Subcutaneous abdominal adipose tissue (tissue), 5 donors: ENCODE measurements around the gene RMND1.

ENCODE experiments used
- H3K27ac ChIP-seq: one replicate; pipeline ENCODE4 v1.7.0; 2013; ENCODE audit warnings: low read depth, mild to moderate bottlenecking, inconsistent platforms, low read length, moderate library complexity
- H3K27me3 ChIP-seq, 5 donors: one replicate each; pipeline ENCODE4 v1.7.0; 2013; ENCODE audit warnings: low read length in 5 of 5, inconsistent platforms in 1 of 5; ENCODE audit not compliant: control insufficient read depth in 5 of 5, insufficient read depth in 4 of 5
- H3K36me3 ChIP-seq, 5 donors: one replicate each; pipeline ENCODE4 v1.7.0; 2013; ENCODE audit warnings: low read length in 5 of 5; ENCODE audit not compliant: control insufficient read depth in 5 of 5, insufficient read depth in 5 of 5
- H3K4me1 ChIP-seq, 5 donors: one replicate each; pipeline ENCODE4 v1.7.0; 2013; ENCODE audit warnings: low read length in 5 of 5, mild to moderate bottlenecking in 3 of 5, moderate library complexity in 1 of 5; ENCODE audit not compliant: control insufficient read depth in 5 of 5, insufficient read depth in 5 of 5
- H3K4me3 ChIP-seq, 5 donors: one replicate each; pipeline ENCODE4 v1.7.0; 2013; ENCODE audit warnings: low read length in 5 of 5, low read depth in 1 of 5
- H3K9ac ChIP-seq, 5 donors: one replicate each; pipeline ENCODE4 v1.7.0; 2013; ENCODE audit warnings: low read length in 5 of 5, mild to moderate bottlenecking in 4 of 5, moderate library complexity in 3 of 5
- H3K9me3 ChIP-seq, 5 donors: one replicate each; pipeline ENCODE4 v1.7.0; 2013; ENCODE audit warnings: low read length in 5 of 5; ENCODE audit not compliant: control insufficient read depth in 5 of 5
- donor health status: healthy.
- donor health status: healthy.
- donor health status: healthy.
- donor health status: healthy.
- donor health status: healthy.

The RMND1 gene

DNA sequence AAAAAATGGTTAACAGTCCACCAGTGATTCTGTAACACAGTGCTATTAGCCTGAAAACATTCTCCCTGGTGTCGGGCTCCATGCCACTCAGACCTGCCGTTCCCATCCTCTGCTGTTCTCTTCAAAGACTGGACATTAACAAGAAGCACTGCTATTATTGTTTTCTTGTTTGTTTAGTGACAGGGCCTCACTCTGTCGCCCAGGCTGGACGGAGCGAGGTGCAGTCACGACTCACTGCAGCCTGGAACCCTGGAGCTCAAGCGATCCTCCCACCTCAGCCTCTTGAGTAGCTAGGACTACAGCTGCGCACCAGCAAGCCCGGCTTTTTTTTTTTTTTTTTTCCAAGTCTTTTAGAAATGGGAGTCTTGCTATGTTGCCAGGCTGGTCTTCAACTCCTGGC is 9.6 kb downstream of the RMND1 start:
- Histone ChIP-seq H3K9ac (no peak overlapping the region), H3K9me3 (no peaks in the 10 kb centered on the region), H3K27ac (no peak overlapping the region), H3K4me1 (peaks cover 4 to 29% (median 21%) of the 10 kb centered on the region in 5 donors), H3K27me3 (no peaks in the 10 kb centered on the region), H3K4me3 (no peak overlapping the region), H3K36me3 (peaks cover 0 to 6% (median 2%) of the 10 kb centered on the region in 5 donors)

DNA sequence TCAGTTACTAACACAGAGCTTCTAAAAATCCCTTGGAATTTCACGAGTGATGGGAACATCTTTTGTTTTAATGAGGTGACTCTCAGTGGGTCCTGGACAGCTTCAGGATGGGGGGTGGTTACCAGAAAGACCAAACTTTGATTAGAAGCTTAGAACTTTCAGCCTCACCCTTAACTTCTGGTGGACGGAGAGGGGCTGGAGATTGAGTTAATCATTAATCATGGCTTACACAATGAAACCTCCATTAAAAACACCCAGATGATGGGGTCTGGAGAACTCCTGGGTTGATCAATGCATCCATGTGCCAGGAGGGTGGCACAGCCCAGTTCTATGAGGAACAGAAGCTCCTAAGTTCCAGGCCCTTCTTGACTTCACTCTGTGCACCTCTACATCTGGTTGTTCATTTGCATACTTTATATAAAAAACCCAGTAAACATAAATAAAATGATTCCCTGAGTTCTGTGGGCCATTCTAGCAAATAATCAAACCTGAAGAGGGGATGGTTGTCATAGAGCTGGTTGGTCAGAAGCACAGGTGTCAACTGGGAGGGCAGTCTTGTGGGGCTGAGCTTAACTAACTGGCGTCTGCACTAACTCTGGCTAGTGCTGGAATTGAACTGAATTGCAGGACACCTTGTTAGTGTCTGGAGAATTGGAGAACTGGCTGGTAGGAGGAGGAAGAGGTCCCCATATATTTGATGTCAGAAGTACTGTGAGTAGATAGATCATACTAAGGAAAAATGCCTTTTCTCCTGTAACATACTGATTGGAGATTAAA is 10.3 kb downstream of the RMND1 start:
- Histone ChIP-seq H3K4me1 (peaks cover 4 to 31% (median 26%) of the 10 kb centered on the region in 5 donors), H3K36me3 (peaks cover 0 to 6% (median 2%) of the 10 kb centered on the region in 5 donors), H3K9me3 (no peaks in the 10 kb centered on the region), H3K9ac (peak overlapping the region in 1 of 5 donors; percentile 17), H3K4me3 (no peak overlapping the region), H3K27me3 (no peaks in the 10 kb centered on the region), H3K27ac (no peak overlapping the region)

DNA sequence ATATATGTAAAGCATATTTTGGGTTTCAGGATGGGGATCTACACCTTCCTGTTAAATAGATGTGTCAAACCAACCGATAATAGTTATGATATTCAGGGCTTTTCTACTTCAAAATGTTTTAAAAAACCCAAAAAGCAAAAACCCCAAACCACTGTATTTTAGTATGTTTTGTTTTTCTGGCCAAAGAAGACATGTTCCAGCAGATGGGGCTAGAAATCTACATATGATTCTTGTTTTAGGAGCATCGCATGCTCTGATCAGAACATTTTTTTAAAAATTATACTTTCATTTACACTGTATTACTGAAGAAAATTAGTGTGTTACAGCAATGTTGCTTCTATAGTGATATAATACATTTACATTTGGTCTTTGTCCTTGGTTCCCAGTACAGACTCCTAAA is 11.0 kb downstream of the RMND1 start:
- no peaks in the 10 kb centered on the region for H3K9me3 ChIP-seq
- H3K36me3 ChIP-seq: peaks cover 0 to 6% (median 2%) of the 10 kb centered on the region in 5 donors
- no peak overlapping the region for H3K27ac ChIP-seq
- no peaks in the 10 kb centered on the region for H3K27me3 ChIP-seq
- peaks cover 3 to 30% (median 24%) of the 10 kb centered on the region in 5 donors for H3K4me1 ChIP-seq
- H3K4me3 ChIP-seq: no peak overlapping the region
- H3K9ac ChIP-seq: peak overlapping the region in 1 of 5 donors; percentile 17

GRCh38 chr6:151440498-151440897 is 11.4 kb downstream of the RMND1 start:
- Histone ChIP-seq H3K36me3 (peaks cover 0 to 6% (median 2%) of the 10 kb centered on the region in 5 donors), H3K9me3 (no peaks in the 10 kb centered on the region), H3K9ac (no peak overlapping the region), H3K4me1 (peaks cover 2 to 26% (median 19%) of the 10 kb centered on the region in 5 donors), H3K27me3 (no peaks in the 10 kb centered on the region), H3K4me3 (no peak overlapping the region), H3K27ac (no peak overlapping the region)

GRCh38 chr6:151437401-151437800 is 14.5 kb downstream of the RMND1 start:
- Histone ChIP-seq H3K9ac (no peak overlapping the region), H3K4me1 (peaks cover 0 to 15% (median 14%) of the 10 kb centered on the region in 5 donors), H3K4me3 (no peak overlapping the region), H3K36me3 (peaks cover under 1 to 7% (median 6%) of the 10 kb centered on the region in 5 donors), H3K27ac (no peak overlapping the region), H3K9me3 (no peaks in the 10 kb centered on the region), H3K27me3 (no peaks in the 10 kb centered on the region)

DNA sequence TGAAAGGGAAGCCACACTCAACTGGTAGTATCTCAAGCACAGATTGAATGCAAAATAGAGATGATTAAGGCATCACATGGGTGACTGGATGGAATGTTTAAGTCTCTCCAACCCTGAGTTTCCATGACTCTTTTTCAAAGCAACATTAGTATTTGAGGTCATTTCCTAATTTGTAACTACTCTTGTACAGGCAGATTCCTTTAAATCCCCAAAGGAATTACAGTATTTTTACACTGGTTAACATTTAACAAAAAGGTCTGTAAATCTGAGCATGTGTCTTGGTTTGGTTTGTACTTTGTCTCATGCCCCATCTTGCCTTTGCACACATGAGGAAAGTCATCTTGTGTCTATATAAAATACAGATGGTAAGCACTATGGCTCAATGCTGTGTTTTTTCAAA is 15.1 kb downstream of the RMND1 start:
- no peak overlapping the region for H3K4me3 ChIP-seq
- no peaks in the 10 kb centered on the region for H3K9me3 ChIP-seq
- H3K36me3 ChIP-seq: peaks cover 6 to 13% (median 10%) of the 10 kb centered on the region in 5 donors
- no peak overlapping the region for H3K9ac ChIP-seq
- H3K4me1 ChIP-seq: peaks cover 0 to 15% (median 14%) of the 10 kb centered on the region in 5 donors
- no peaks in the 10 kb centered on the region for H3K27me3 ChIP-seq
- H3K27ac ChIP-seq: no peak overlapping the region

DNA sequence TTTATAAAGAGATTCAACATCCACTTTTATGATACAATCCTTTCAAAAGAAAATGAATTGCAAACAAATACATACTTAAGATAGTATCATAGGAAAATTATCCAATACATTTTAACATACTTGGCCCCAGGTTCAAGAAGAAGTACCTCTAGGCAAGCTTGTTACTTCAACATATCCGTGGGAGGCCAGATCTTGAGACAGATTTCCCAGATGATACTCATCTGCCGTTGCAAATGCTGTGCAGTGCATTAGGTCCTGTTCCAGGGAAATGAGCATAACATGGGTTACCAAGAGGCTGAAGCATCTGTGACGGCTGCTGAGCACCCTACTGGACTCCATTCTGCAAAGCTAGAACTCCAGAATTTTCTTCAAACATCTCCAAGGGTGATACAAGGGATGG is 15.6 kb downstream of the RMND1 start:
- no peak overlapping the region for H3K27ac ChIP-seq
- H3K27me3 ChIP-seq: no peaks in the 10 kb centered on the region
- H3K36me3 ChIP-seq: peaks cover 9 to 17% (median 12%) of the 10 kb centered on the region in 5 donors
- H3K9ac ChIP-seq: no peak overlapping the region
- no peak overlapping the region for H3K4me3 ChIP-seq
- H3K9me3 ChIP-seq: no peaks in the 10 kb centered on the region
- H3K4me1 ChIP-seq: peaks cover 0 to 15% (median 14%) of the 10 kb centered on the region in 5 donors

DNA sequence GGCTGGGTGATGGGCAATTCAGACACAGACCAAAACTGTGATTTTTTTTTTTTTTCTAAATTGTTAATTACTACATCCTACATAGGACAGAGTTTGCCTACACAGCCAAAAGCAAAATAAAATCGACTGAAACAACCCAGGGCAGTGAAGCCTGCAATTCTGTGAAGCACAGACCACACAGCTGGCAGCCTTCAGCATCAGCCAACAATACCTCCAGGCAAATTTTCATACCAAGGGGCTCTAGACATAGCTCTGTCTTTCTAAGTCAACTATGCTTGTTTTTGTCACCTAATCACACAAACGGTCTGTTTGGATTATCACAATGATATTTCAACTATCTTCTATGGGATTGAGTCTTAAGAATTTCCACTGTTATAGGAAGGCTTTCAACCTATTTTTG is 17.6 kb downstream of the RMND1 start:
- no peaks in the 10 kb centered on the region for H3K27me3 ChIP-seq
- no peak overlapping the region for H3K4me3 ChIP-seq
- peaks cover 19 to 36% (median 25%) of the 10 kb centered on the region in 5 donors for H3K36me3 ChIP-seq
- H3K9ac ChIP-seq: no peak overlapping the region
- H3K27ac ChIP-seq: no peak overlapping the region
- peaks cover 0 to 15% (median 11%) of the 10 kb centered on the region in 5 donors for H3K4me1 ChIP-seq
- H3K9me3 ChIP-seq: no peaks in the 10 kb centered on the region

- H3K4me3 ChIP-seq: no peak overlapping the region
- H3K27ac ChIP-seq: no peak overlapping the region
- no peak overlapping the region for H3K9ac ChIP-seq
- no peaks in the 10 kb centered on the region for H3K27me3 ChIP-seq
- H3K9me3 ChIP-seq: no peaks in the 10 kb centered on the region
- H3K36me3 ChIP-seq: peaks cover 29 to 48% (median 34%) of the 10 kb centered on the region in 5 donors
- H3K4me1 ChIP-seq: peaks cover 0 to 14% (median 11%) of the 10 kb centered on the region in 5 donors
Measured at GRCh38 chr6:151432651-151433050, 19.3 kb downstream of the RMND1 start.

DNA sequence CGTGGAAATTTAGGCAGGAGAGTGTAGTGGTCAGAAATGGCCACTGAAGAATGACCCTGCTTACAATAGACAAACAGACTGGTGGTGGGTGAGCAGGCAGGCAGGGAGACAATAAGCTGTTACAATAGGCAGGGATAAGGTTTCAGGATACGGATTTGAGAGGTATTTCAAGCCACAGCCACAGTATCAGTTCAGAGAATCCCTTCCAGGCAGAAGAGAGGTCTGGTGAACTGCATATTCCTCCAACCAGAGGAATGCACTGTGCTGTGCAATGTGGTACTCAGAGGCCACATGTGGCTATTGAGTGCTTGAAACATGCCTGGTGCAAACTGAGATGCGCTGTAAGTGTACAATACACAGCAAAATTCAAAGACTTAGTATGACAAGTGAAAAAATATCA is 20.6 kb downstream of the RMND1 start:
- H3K9me3 ChIP-seq: no peaks in the 10 kb centered on the region
- H3K27ac ChIP-seq: no peak overlapping the region
- no peak overlapping the region for H3K4me3 ChIP-seq
- H3K4me1 ChIP-seq: peaks cover 0 to 2% (median 2%) of the 10 kb centered on the region in 5 donors
- H3K36me3 ChIP-seq: peaks cover 30 to 55% (median 35%) of the 10 kb centered on the region in 5 donors
- H3K27me3 ChIP-seq: no peaks in the 10 kb centered on the region
- no peak overlapping the region for H3K9ac ChIP-seq
